Thyroid gland (tissue), 4 donors: ENCODE measurements around the gene NAT9. TPM values are rescaled to one million over a fixed set of nuclear protein-coding genes. Genes with fewer than 3 reads are reported as not detected.

Source experiments
- DNase-seq, 2 donors: peaks; one replicate each; pipeline ENCODE4 v3.0.0-alpha.2; 2019
- H3K27ac ChIP-seq, 3 donors: fragments of 200-600 bp; sonication (generic); 1 replicate in 2 of 3; 2 replicates in 1 of 3; pipeline ENCODE4 v1.5.1; 2016 to 2019; ENCODE audit warnings: mild to moderate bottlenecking in 1 of 3, moderate library complexity in 1 of 3
- H3K27me3 ChIP-seq: fragments of 200-600 bp; sonication (generic); one replicate; pipeline ENCODE4 v1.5.1; 2019
- H3K36me3 ChIP-seq, 2 donors: fragments of 200-600 bp; sonication (generic); one replicate each; pipeline ENCODE4 v1.5.1; 2016 to 2019
- H3K4me1 ChIP-seq, 2 donors: fragments of 200-600 bp; sonication (generic); one replicate each; pipeline ENCODE4 v1.5.1; 2017 to 2019
- H3K4me3 ChIP-seq, 3 donors: fragments of 200-600 bp; sonication (generic); replicated peaks in 1 of 3; 1 replicate in 2 of 3; 2 replicates in 1 of 3; pipeline ENCODE4 v1.5.1; 2016; ENCODE audit warnings: mild to moderate bottlenecking in 1 of 3
- H3K9me3 ChIP-seq: fragments of 200-600 bp; sonication (generic); one replicate; pipeline ENCODE4 v1.5.1; 2017
- CTCF ChIP-seq, 6 experiments: fragments of 200-600 bp in 3 of 6; fragments of 450-650 bp in 3 of 6; sonication (generic) in 3 of 6; IDR thresholded peaks; one replicate each; pipeline ENCODE4 v1.5.1; 2016 to 2019; ENCODE audit warnings: antibody characterized with exemption in 6 of 6, mild to moderate bottlenecking in 2 of 6, inconsistent platforms in 1 of 6, moderate library complexity in 1 of 6
- POLR2A ChIP-seq, 2 donors: fragments of 450-650 bp; IDR thresholded peaks; one replicate each; pipeline ENCODE4 v1.6.1; 2017; ENCODE audit warnings: antibody characterized with exemption in 2 of 2, mild to moderate bottlenecking in 2 of 2, moderate library complexity in 1 of 2
- WGBS, 2 donors: methylation state at CpG; one replicate each; pipeline ENCODE4 v1.1.5; 2017; 5-methylcytosine and 5-hydroxymethylcytosine counted together
- intact Hi-C: fragments of 100-400 bp; cut with DNase I; formaldehyde crosslinking; loops from one replicate; pipeline ENCODE4 v1.15.1; 2023
- total RNA-seq, 4 donors: library from RNA; depleted of rRNA; stranded (reverse); fragments of >200 nt; gene quantifications; one replicate each; pipeline ENCODE4 v1.2.3, GENCODE V29; 2016

The NAT9 gene
- total RNA-seq, 4 donors from 2014 or later = 33.1 to 46.5 (median 41.4) TPM

DNA sequence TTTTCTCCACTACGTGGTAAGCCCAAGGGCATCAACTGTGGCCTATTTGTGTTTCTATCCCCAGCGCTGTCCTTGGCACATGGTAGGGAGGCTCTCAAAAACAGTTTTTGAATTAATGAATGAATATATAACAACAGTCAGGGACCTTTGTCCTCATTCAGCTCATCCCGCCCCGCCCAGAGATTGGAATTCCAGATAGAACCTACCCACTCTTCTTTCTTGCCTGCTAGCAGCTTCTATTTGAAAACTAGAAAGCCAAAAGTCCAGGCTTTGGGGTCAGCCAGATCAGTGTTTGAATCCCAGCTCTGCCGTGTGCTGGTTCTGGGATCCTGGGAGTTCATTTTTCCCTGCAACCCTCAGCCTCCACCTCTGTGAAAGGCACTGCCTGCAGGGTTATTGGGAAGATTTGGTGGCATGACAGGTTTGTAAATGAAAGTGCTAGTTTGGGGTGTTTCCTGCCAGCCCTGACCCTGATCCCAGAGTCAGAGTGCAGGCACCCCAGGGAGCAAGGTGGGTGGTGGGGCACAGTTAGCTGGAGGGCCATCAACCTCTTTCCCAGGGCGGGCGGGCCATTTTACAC, 23.2 kb downstream of the NAT9 start:
- no peaks in the 10 kb centered on the region for H3K9me3 ChIP-seq
- 95 to 96% methylated on average over 7 of the region's 7 CpGs for WGBS, 2 donors
- peaks cover 38% of the 10 kb centered on the region in 2 donors for H3K4me1 ChIP-seq
- H3K27ac ChIP-seq = no peak overlapping the region
- intact Hi-C loops = no loop called here
- DNase-seq = no peak
- H3K36me3 ChIP-seq = no peaks in the 10 kb centered on the region
- H3K27me3 ChIP-seq = no peaks in the 10 kb centered on the region
- H3K4me3 ChIP-seq = no peak overlapping the region
- no peak for TF ChIP-seq CTCF (IDR thresholded peaks at IDR 0.05)

GRCh38 chr17:74752415-74752814, 23.7 kb downstream of the NAT9 start:
- Histone ChIP-seq H3K27me3 (no peaks in the 10 kb centered on the region), H3K9me3 (no peaks in the 10 kb centered on the region), H3K36me3 (no peaks in the 10 kb centered on the region), H3K4me1 (peaks cover 38 to 39% of the 10 kb centered on the region in 2 donors), H3K4me3 (no peak overlapping the region), H3K27ac (no peak overlapping the region)
- TF ChIP-seq POLR2A (IDR thresholded peaks at IDR 0.05) (no peak), CTCF (IDR thresholded peaks at IDR 0.05) (no peak)
- 89 to 90% methylated on average over 9 of the region's 9 CpGs for WGBS, 2 donors
- intact Hi-C loops = no loop called here
- DNase-seq = no peak

- H3K4me1 ChIP-seq = peaks cover 32 to 36% of the 10 kb centered on the region in 2 donors
- WGBS, 2 donors = 41 to 46% methylated on average over 12 to 13 of the region's 13 CpGs
Measured at GRCh38 chr17:74750327-74751069, 25.6 kb downstream of the NAT9 start.

GRCh38 chr17:74750039-74750326, 26.2 kb downstream of the NAT9 start:
- Histone ChIP-seq H3K27ac (peak overlapping the region; percentile 16 to 65 (median 60)), H3K9me3 (no peaks in the 10 kb centered on the region), H3K4me3 (peak overlapping the region in 1 of 3 donors; percentile 77), H3K27me3 (no peaks in the 10 kb centered on the region), H3K4me1 (peaks cover 36 to 37% of the 10 kb centered on the region in 2 donors), H3K36me3 (no peaks in the 10 kb centered on the region)
- intact Hi-C loops = no loop called here
- TF ChIP-seq POLR2A (IDR thresholded peaks at IDR 0.05) (no peak), CTCF (IDR thresholded peaks at IDR 0.05) (no peak)
- no peak for DNase-seq
- WGBS, 2 donors = 25 to 32% methylated on average over 6 of the region's 6 CpGs

More at GRCh38 chr17:74750327-74751069, 25.6 kb downstream of the NAT9 start:
- Histone ChIP-seq H3K27me3 (no peaks in the 10 kb centered on the region), H3K9me3 (no peaks in the 10 kb centered on the region), H3K4me3 (peak overlapping the region in 1 of 3 donors; percentile 77), H3K27ac (peak overlapping the region; percentile 16 to 65 (median 60)), H3K36me3 (no peaks in the 10 kb centered on the region)
- DNase-seq = peak; percentile 73 to 76
- no peak for TF ChIP-seq POLR2A (IDR thresholded peaks at IDR 0.05)
- no peak for TF ChIP-seq CTCF (IDR thresholded peaks at IDR 0.05)
- intact Hi-C loops = no loop called here
